B cell (primary cell): ENCODE data around the gene RIIAD1.

ENCODE experiments used
- CTCF ChIP-seq: fragments of 200-600 bp; IDR thresholded peaks from one replicate; pipeline ENCODE4 v1.8.0; 2022; ENCODE audit warnings: antibody characterized with exemption, mild to moderate bottlenecking
- EZH2 ChIP-seq: IDR thresholded peaks from 2 replicates; pipeline ENCODE4 v1.6.1; 2012; ENCODE audit warnings: borderline replicate concordance, low read depth, mild to moderate bottlenecking, moderate library complexity, low read length; ENCODE audit not compliant: insufficient read depth, poor library complexity, severe bottlenecking

- TF ChIP-seq EZH2 (no peak), CTCF (no peak)
Measured at GRCh38 chr1:151692226-151692625, 29.1 kb upstream of the RIIAD1 start.
